ENCODE data around the gene SGPP2. TPM values are rescaled to one million over a fixed set of nuclear protein-coding genes. Genes with fewer than 3 reads are reported as not detected.

The SGPP2 gene
- total RNA-seq, 1 experiment from 2014 or later: not detected

DNA sequence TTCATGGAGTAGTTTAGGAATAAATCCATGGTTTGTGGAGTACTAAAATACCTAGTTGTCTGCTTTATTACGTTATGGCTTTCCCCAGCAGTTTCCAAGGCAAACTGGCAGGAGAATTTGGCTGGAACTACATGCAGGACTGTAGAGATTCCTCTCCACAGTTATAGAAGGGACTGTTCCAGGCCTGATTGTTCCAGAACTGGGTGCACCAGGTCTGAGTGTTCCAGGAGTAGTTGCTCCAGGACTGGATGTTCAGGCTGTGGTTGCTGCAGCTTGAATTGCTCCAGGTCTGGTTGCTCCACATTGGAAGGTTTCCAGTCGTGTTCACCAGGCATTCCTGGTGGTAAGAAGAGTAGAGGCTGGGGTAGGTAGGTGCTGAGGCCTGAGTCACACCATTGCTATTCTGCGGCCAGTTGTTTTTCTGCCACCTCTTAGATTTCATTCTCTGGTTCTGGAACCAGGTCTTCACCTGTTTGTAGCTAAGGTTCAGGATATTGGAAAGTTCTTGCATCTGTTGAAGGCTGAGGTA is 28.1 kb downstream of the SGPP2 start:
- Histone ChIP-seq H3K4me2 (ENCODE audit: low read length) (no peak overlapping the region), H3F3A (ENCODE audit: low read length, unreplicated experiment) (no peaks in the 10 kb centered on the region), H3K9ac (ENCODE audit: low read length) (no peak overlapping the region), H3K79me2 (ENCODE audit: low read length) (no peaks in the 10 kb centered on the region), H3K36me3 (ENCODE audit: low read depth, low read length) (no peaks in the 10 kb centered on the region), H3K9me2 (replicated peaks; ENCODE audit: low read length) (no peaks in the 10 kb centered on the region), H3K27me3 (ENCODE audit: low read length) (peaks cover 85% of the 10 kb centered on the region), H3K9me3 (ENCODE audit: low read length) (no peaks in the 10 kb centered on the region), H3K27ac (ENCODE audit: low read length) (no peak overlapping the region), H3K4me3 (ENCODE audit: low read length) (no peak overlapping the region), H3K4me1 (ENCODE audit: insufficient read depth, low read length) (no peaks in the 10 kb centered on the region), H4K20me1 (ENCODE audit: low read length) (no peaks in the 10 kb centered on the region), H2AFZ (ENCODE audit: low read length) (no peak overlapping the region)
- intact Hi-C loops (cut with micrococcal nuclease): no loop called here
- no peak for ATAC-seq
- CTCF ChIA-PET: no interaction called here
- POLR2A ChIA-PET (ENCODE audit: unreplicated experiment): no interaction called here
- BruUV-seq (replicated peaks): no TSS peak
- TF ChIP-seq EZH2phosphoT487 (IDR thresholded peaks at IDR 0.05; ENCODE audit: borderline replicate concordance, low read length): no peak
- TF ChIP-seq CTCF (conservative IDR thresholded peaks at IDR 0.05; ENCODE audit: low read depth, low read length): no peak
- no peak for TF ChIP-seq EZH2 (IDR thresholded peaks at IDR 0.05; ENCODE audit: low read length, unreplicated experiment)
- DNase-seq: peak; percentile 16

DNA sequence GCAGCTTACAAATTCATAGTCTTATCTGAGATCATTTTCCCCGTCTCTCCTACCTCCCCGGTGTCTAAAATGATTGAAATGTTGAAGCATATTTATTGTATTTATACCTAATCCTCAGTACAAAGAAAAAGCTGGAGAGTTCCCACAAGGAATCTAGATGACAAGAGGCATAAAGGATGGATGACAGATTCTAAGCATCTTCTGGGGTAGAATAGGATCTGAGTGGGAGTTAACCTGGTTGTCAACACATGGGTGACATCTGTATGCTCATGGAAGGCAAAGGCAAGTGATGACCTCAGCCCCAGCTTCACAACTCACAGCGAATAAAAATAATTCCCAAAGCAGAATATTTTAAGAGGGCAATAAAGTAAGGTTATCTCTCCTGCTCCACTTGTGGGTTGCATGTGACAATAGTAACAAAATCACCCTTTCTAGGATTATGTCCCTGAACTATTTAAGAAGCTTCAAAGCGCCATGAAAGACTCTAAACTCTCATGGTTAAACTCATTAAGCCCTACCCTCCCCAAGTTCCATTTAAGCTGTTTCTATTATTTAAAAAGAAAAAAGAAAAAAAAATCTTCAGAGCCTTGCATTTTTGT is 32.2 kb downstream of the SGPP2 start:
- intact Hi-C loops (cut with micrococcal nuclease): no loop called here
- Histone ChIP-seq H3K9me3 (ENCODE audit: low read length) (no peaks in the 10 kb centered on the region), H2AFZ (ENCODE audit: low read length) (no peak overlapping the region), H3K79me2 (ENCODE audit: low read length) (no peaks in the 10 kb centered on the region), H3K9ac (ENCODE audit: low read length) (no peak overlapping the region), H3F3A (ENCODE audit: low read length, unreplicated experiment) (no peaks in the 10 kb centered on the region), H3K4me2 (ENCODE audit: low read length) (no peak overlapping the region), H3K27ac (ENCODE audit: low read length) (no peak overlapping the region), H3K36me3 (ENCODE audit: low read depth, low read length) (no peaks in the 10 kb centered on the region), H3K4me3 (ENCODE audit: low read length) (no peak overlapping the region), H3K27me3 (ENCODE audit: low read length) (peaks cover 79% of the 10 kb centered on the region), H3K4me1 (ENCODE audit: insufficient read depth, low read length) (no peaks in the 10 kb centered on the region), H3K9me2 (replicated peaks; ENCODE audit: low read length) (no peaks in the 10 kb centered on the region), H4K20me1 (ENCODE audit: low read length) (no peaks in the 10 kb centered on the region)
- no peak for TF ChIP-seq EZH2 (IDR thresholded peaks at IDR 0.05; ENCODE audit: low read length, unreplicated experiment)
- no peak for TF ChIP-seq EZH2phosphoT487 (IDR thresholded peaks at IDR 0.05; ENCODE audit: borderline replicate concordance, low read length)
- no peak for TF ChIP-seq CTCF (conservative IDR thresholded peaks at IDR 0.05; ENCODE audit: low read depth, low read length)
- ChIA-PET POLR2A (ENCODE audit: unreplicated experiment) (interaction anchor here (0.7 kb wide), 1 partner anchor 114 kb away, joined by 3 read pairs; no protein-coding TSS in a partner anchor), CTCF (no interaction called here)
- ATAC-seq: no peak
- BruUV-seq (replicated peaks): no TSS peak
- no peak for DNase-seq

DNA sequence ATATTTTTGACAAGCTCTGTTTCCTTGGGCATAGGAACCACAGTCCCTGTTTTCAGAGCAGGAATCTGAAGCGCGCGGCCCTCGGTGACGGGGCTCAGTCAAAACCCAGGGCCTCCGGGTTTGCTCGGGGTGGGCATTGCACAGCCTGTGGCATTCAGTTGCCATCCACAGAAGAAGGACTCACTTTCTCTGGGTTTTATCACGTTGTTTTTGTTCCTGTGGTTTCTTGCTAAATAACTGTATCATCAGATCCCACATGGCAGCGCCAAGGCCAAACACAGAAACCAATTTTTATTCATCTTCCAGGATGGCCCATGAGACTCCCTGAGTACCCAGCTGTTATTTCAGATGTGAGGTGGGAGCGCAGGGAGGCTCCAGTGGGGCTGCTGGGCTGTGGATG is 35.6 kb downstream of the SGPP2 start:
- H3K79me2 ChIP-seq (ENCODE audit: low read length): no peaks in the 10 kb centered on the region
- DNase-seq: no peak
- no peak overlapping the region for H3K4me2 ChIP-seq (ENCODE audit: low read length)
- no peaks in the 10 kb centered on the region for H4K20me1 ChIP-seq (ENCODE audit: low read length)
- BruUV-seq (replicated peaks): no TSS peak
- intact Hi-C loops (cut with micrococcal nuclease): no loop called here
- H3K4me3 ChIP-seq (ENCODE audit: low read length): no peak overlapping the region
- peaks cover 87% of the 10 kb centered on the region for H3K27me3 ChIP-seq (ENCODE audit: low read length)
- no peaks in the 10 kb centered on the region for H3K4me1 ChIP-seq (ENCODE audit: insufficient read depth, low read length)
- H2AFZ ChIP-seq (ENCODE audit: low read length): no peak overlapping the region
- no peak overlapping the region for H3K9ac ChIP-seq (ENCODE audit: low read length)
- TF ChIP-seq EZH2phosphoT487 (IDR thresholded peaks at IDR 0.05; ENCODE audit: borderline replicate concordance, low read length): no peak
- no peak for TF ChIP-seq EZH2 (IDR thresholded peaks at IDR 0.05; ENCODE audit: low read length, unreplicated experiment)
- TF ChIP-seq CTCF (conservative IDR thresholded peaks at IDR 0.05; ENCODE audit: low read depth, low read length): no peak
- no peak for ATAC-seq
- H3F3A ChIP-seq (ENCODE audit: low read length, unreplicated experiment): no peaks in the 10 kb centered on the region
- no peaks in the 10 kb centered on the region for H3K9me2 ChIP-seq (replicated peaks; ENCODE audit: low read length)
- H3K27ac ChIP-seq (ENCODE audit: low read length): no peak overlapping the region
- no peaks in the 10 kb centered on the region for H3K36me3 ChIP-seq (ENCODE audit: low read depth, low read length)
- POLR2A ChIA-PET (ENCODE audit: unreplicated experiment): no interaction called here
- no peaks in the 10 kb centered on the region for H3K9me3 ChIP-seq (ENCODE audit: low read length)
- CTCF ChIA-PET: no interaction called here

All from PC-3 (cell line).